GM19193 (cell line): ENCODE data around the gene PMS1.

Experiments used
- POLR2A ChIP-seq: IDR thresholded peaks from 4 replicates; pipeline ENCODE4 v1.6.1; 2011; ENCODE audit not compliant: insufficient read depth, insufficient read length; ENCODE audit errors: extremely low read depth

The PMS1 gene

GRCh38 chr2:189880832-189881492 lies 96.7 kb downstream of the PMS1 start:
- no peak for TF ChIP-seq POLR2A

GRCh38 chr2:189885368-189885767 lies 101.1 kb downstream of the PMS1 start:
- TF ChIP-seq POLR2A, result no peak

- TF ChIP-seq POLR2A, result no peak
These were observed 112.6 kb downstream of the PMS1 start for GRCh38 chr2:189896809-189897208.

GRCh38 chr2:189899101-189899500 lies 114.9 kb downstream of the PMS1 start:
- TF ChIP-seq POLR2A, result no peak

GRCh38 chr2:189900726-189901125 lies 116.5 kb downstream of the PMS1 start:
- TF ChIP-seq POLR2A, result no peak

- no peak for TF ChIP-seq POLR2A
These were observed 117.4 kb downstream of the PMS1 start for GRCh38 chr2:189901664-189902063.

- TF ChIP-seq POLR2A, result no peak
These were observed 129.6 kb downstream of the PMS1 start for GRCh38 chr2:189913821-189914220.

GRCh38 chr2:189916651-189917050 lies 132.4 kb downstream of the PMS1 start:
- no peak for TF ChIP-seq POLR2A
